DOHH2 (cell line): Measurements from ENCODE around the gene LUZP1.

Experiments used
- H3F3A ChIP-seq: fragments of 200-600 bp; sonication (generic), shearing (Covaris generic); 2 replicates; pipeline ENCODE4 v1.6.0; 2016; ENCODE audit warnings: antibody characterized with exemption, mild to moderate bottlenecking; ENCODE audit not compliant: control insufficient read depth, insufficient read depth
- H3K27ac ChIP-seq: fragments of 200-600 bp; sonication (generic); 2 replicates; pipeline ENCODE4 v1.5.1; 2014; ENCODE audit warnings: low read depth, mild to moderate bottlenecking, low read length, moderate library complexity
- H3K27me3 ChIP-seq: fragments of 200-600 bp; sonication (generic); 2 replicates; pipeline ENCODE4 v1.6.1; 2014; ENCODE audit warnings: mild to moderate bottlenecking, low read length, mixed read lengths; ENCODE audit not compliant: control insufficient read depth
- H3K36me3 ChIP-seq: fragments of 200-600 bp; sonication (generic); 2 replicates; pipeline ENCODE4 v1.6.1; 2014; ENCODE audit warnings: mild to moderate bottlenecking, low read length, moderate library complexity, mixed read lengths; ENCODE audit not compliant: control insufficient read depth
- H3K4me1 ChIP-seq: fragments of 200-600 bp; sonication (generic); 2 replicates; pipeline ENCODE4 v1.6.1; 2014; ENCODE audit warnings: mild to moderate bottlenecking, low read length, mixed read lengths; ENCODE audit not compliant: control insufficient read depth
- H3K4me2 ChIP-seq: fragments of 200-600 bp; sonication (generic); 2 replicates; pipeline ENCODE4 v1.6.0; 2014; ENCODE audit warnings: mild to moderate bottlenecking, low read length, moderate library complexity
- H3K4me3 ChIP-seq: fragments of 200-600 bp; sonication (generic); 2 replicates; pipeline ENCODE4 v1.5.1; 2014; ENCODE audit warnings: mild to moderate bottlenecking, low read length, mixed read lengths
- H3K79me2 ChIP-seq: fragments of 200-600 bp; sonication (generic); 2 replicates; pipeline ENCODE4 v1.6.1; 2014; ENCODE audit warnings: mild to moderate bottlenecking, low read length, mixed read lengths; ENCODE audit not compliant: control insufficient read depth
- H3K9me2 ChIP-seq: fragments of 200-600 bp; sonication (generic); replicated peaks from 2 replicates; pipeline ENCODE4 v1.6.1; 2014; ENCODE audit warnings: mild to moderate bottlenecking, low read length, mixed read lengths; ENCODE audit not compliant: control insufficient read depth
- H3K9me3 ChIP-seq: fragments of 200-600 bp; sonication (generic); 2 replicates; pipeline ENCODE4 v1.6.1; 2014; ENCODE audit warnings: antibody characterized with exemption, low read length, mixed read lengths; ENCODE audit not compliant: control insufficient read depth, insufficient read depth
- H4K20me1 ChIP-seq: fragments of 200-600 bp; sonication (generic); 2 replicates; pipeline ENCODE4 v1.6.0; 2014; ENCODE audit warnings: low read depth, mild to moderate bottlenecking, antibody characterized with exemption, low read length, moderate library complexity; ENCODE audit not compliant: control insufficient read depth, insufficient read depth
- CTCF ChIP-seq: fragments of 200-600 bp; sonication (generic); IDR thresholded peaks from one replicate; pipeline ENCODE4 v1.5.1; 2014; ENCODE audit warnings: antibody characterized with exemption, mild to moderate bottlenecking, low read depth, low read length; ENCODE audit not compliant: poor library complexity, severe bottlenecking
- EZH2phosphoT487 ChIP-seq: fragments of 200-600 bp; sonication (generic); IDR thresholded peaks from 2 replicates; pipeline ENCODE4 v1.6.1; 2017; ENCODE audit warnings: borderline replicate concordance, mild to moderate bottlenecking, antibody characterized with exemption, low read length, moderate library complexity, mixed read lengths

LUZP1 gene

GRCh38 chr1:23103001-23103889 lies 65.4 kb downstream of the LUZP1 start:
- Histone ChIP-seq H3F3A (0 out of 2 replicates have a peak, but pooled peaks cover 3% of the 10 kb centered on the region), H3K4me1 (peaks cover 12% of the 10 kb centered on the region), H3K4me3 (no peak overlapping the region), H3K79me2 (no peaks in the 10 kb centered on the region), H3K36me3 (no peaks in the 10 kb centered on the region), H3K4me2 (no peak overlapping the region), H3K27ac (no peak overlapping the region), H3K9me2 (no peaks in the 10 kb centered on the region), H3K27me3 (no peaks in the 10 kb centered on the region), H3K9me3 (no peaks in the 10 kb centered on the region), H4K20me1 (0 out of 2 replicates have a peak, but pooled peaks cover 13% of the 10 kb centered on the region)
- TF ChIP-seq EZH2phosphoT487 (no peak), CTCF (no peak)

- H3F3A ChIP-seq, result 0 out of 2 replicates have a peak, but pooled peaks cover 3% of the 10 kb centered on the region
- no peaks in the 10 kb centered on the region for H3K36me3 ChIP-seq
- no peak overlapping the region for H3K27ac ChIP-seq
- H4K20me1 ChIP-seq, result 0 out of 2 replicates have a peak, but pooled peaks cover 17% of the 10 kb centered on the region
- no peak for TF ChIP-seq EZH2phosphoT487
- no peak for TF ChIP-seq CTCF
- H3K4me3 ChIP-seq, result no peak overlapping the region
- peaks cover 12% of the 10 kb centered on the region for H3K4me1 ChIP-seq
- no peaks in the 10 kb centered on the region for H3K79me2 ChIP-seq
- no peaks in the 10 kb centered on the region for H3K9me3 ChIP-seq
- no peak overlapping the region for H3K4me2 ChIP-seq
- H3K9me2 ChIP-seq, result no peaks in the 10 kb centered on the region
- H3K27me3 ChIP-seq, result no peaks in the 10 kb centered on the region
Measured at GRCh38 chr1:23102289-23102688, 66.4 kb downstream of the LUZP1 start.

GRCh38 chr1:23101887-23102286 lies 66.8 kb downstream of the LUZP1 start:
- H3K36me3 ChIP-seq, result no peaks in the 10 kb centered on the region
- H3K9me2 ChIP-seq, result no peaks in the 10 kb centered on the region
- no peak for TF ChIP-seq CTCF
- TF ChIP-seq EZH2phosphoT487, result no peak
- no peaks in the 10 kb centered on the region for H3K27me3 ChIP-seq
- peaks cover 12% of the 10 kb centered on the region for H3K4me1 ChIP-seq
- H4K20me1 ChIP-seq, result 0 out of 2 replicates have a peak, but pooled peaks cover 17% of the 10 kb centered on the region
- no peak overlapping the region for H3K27ac ChIP-seq
- H3K4me3 ChIP-seq, result no peak overlapping the region
- H3K4me2 ChIP-seq, result no peak overlapping the region
- H3K79me2 ChIP-seq, result no peaks in the 10 kb centered on the region
- H3K9me3 ChIP-seq, result no peaks in the 10 kb centered on the region
- 0 out of 2 replicates have a peak, but pooled peaks cover 3% of the 10 kb centered on the region for H3F3A ChIP-seq
